IMR-90 (cell line): ENCODE results near the gene PLA2G2C.

Experiments
- CTCF ChIP-seq: conservative IDR thresholded peaks from 2 replicates; pipeline ENCODE4 v1.5.1; 2012; ENCODE audit warnings: mild to moderate bottlenecking, low read depth, low read length, improper control_type of control experiment
- MXI1 ChIP-seq: IDR thresholded peaks from 2 replicates; pipeline ENCODE4 v1.6.1; 2012; ENCODE audit warnings: low read depth, mild to moderate bottlenecking, low read length, moderate library complexity, borderline replicate concordance
- POLR2A ChIP-seq: IDR thresholded peaks from 2 replicates; pipeline ENCODE4 v1.6.1; 2012; ENCODE audit warnings: mild to moderate bottlenecking, low read depth, low read length
- USF2 ChIP-seq: fragments of 150-350 bp; IDR thresholded peaks from 2 replicates; pipeline ENCODE4 v1.6.1; 2017; ENCODE audit warnings: mild to moderate bottlenecking, antibody characterized with exemption, low read length, low read depth

GRCh38 chr1:20153000-20153418 is 33.3 kb downstream of the PLA2G2C start:
- TF ChIP-seq CTCF (no peak), USF2 (no peak), MXI1 (no peak), POLR2A (no peak)
